Liver (tissue), 9 donors: ENCODE measurements around the gene FGR. TPM values are rescaled to one million over a fixed set of nuclear protein-coding genes. Genes with fewer than 3 reads are reported as not detected.
A peak's percentile ranks its signal among the peaks of the same experiment; 100 is the strongest.

ENCODE experiments used
- DNase-seq: peaks from one replicate; pipeline ENCODE4 v3.0.0-alpha.2; 2017; ENCODE audit warnings: low spot score
- H3K27ac ChIP-seq, 2 donors: one replicate each; pipeline ENCODE4 v1.7.0; 2013; ENCODE audit warnings: inconsistent platforms in 2 of 2, low read length in 2 of 2, control low read depth in 1 of 2, low read depth in 1 of 2, mild to moderate bottlenecking in 1 of 2
- H3K27me3 ChIP-seq, 4 donors: one replicate each; pipeline versions ENCODE4 v1.6.1 to v1.7.0; 2013; ENCODE audit warnings: low read length in 3 of 4, inconsistent platforms in 1 of 4, mild to moderate bottlenecking in 1 of 4, moderate library complexity in 1 of 4; ENCODE audit not compliant: control insufficient read depth in 4 of 4, insufficient read depth in 4 of 4
- H3K36me3 ChIP-seq, 4 donors: one replicate each; pipeline versions ENCODE4 v1.6.1 to v1.7.0; 2013; ENCODE audit warnings: low read length in 3 of 4, mild to moderate bottlenecking in 3 of 4, low read depth in 1 of 4, moderate library complexity in 1 of 4; ENCODE audit not compliant: control insufficient read depth in 4 of 4, insufficient read depth in 3 of 4
- H3K4me1 ChIP-seq, 4 donors: one replicate each; pipeline versions ENCODE4 v1.6.1 to v1.7.0; 2013; ENCODE audit warnings: low read length in 3 of 4, mild to moderate bottlenecking in 3 of 4, moderate library complexity in 1 of 4; ENCODE audit not compliant: control insufficient read depth in 4 of 4, insufficient read depth in 4 of 4
- H3K4me3 ChIP-seq, 3 donors: one replicate each; pipeline versions ENCODE4 v1.6.1 to v1.7.0; 2013; ENCODE audit warnings: low read length in 3 of 3, control low read depth in 1 of 3, low read depth in 1 of 3, mild to moderate bottlenecking in 1 of 3
- H3K9ac ChIP-seq, 2 donors: one replicate each; pipeline ENCODE4 v1.7.0; 2013; ENCODE audit warnings: low read length in 2 of 2, mild to moderate bottlenecking in 2 of 2, moderate library complexity in 2 of 2, control low read depth in 1 of 2, low read depth in 1 of 2
- H3K9me3 ChIP-seq, 4 donors: one replicate each; pipeline versions ENCODE4 v1.6.1 to v1.7.0; 2013; ENCODE audit warnings: low read length in 3 of 4; ENCODE audit not compliant: control insufficient read depth in 4 of 4
- ATF3 ChIP-seq: IDR thresholded peaks from 2 replicates; pipeline ENCODE4 v1.6.1; 2016; ENCODE audit warnings: antibody characterized with exemption
- EGR1 ChIP-seq, 2 donors: IDR thresholded peaks; 2 replicates each; pipeline ENCODE4 v1.6.1; 2016 to 2018; ENCODE audit warnings: antibody characterized with exemption in 2 of 2, low read depth in 2 of 2
- FOXA1 ChIP-seq: IDR thresholded peaks from 2 replicates; pipeline ENCODE4 v1.6.1; 2016; ENCODE audit warnings: antibody characterized with exemption
- FOXA2 ChIP-seq: IDR thresholded peaks from 2 replicates; pipeline ENCODE4 v1.6.1; 2016; ENCODE audit warnings: antibody characterized with exemption
- GABPA ChIP-seq, 2 donors: IDR thresholded peaks in 1 of 2; conservative IDR thresholded peaks in 1 of 2; 2 replicates each; pipeline ENCODE4 v1.6.1; 2016; ENCODE audit warnings: antibody characterized with exemption in 2 of 2, mild to moderate bottlenecking in 1 of 2, moderate library complexity in 1 of 2
- HNF4A ChIP-seq, 2 donors: conservative IDR thresholded peaks; 2 replicates each; pipeline ENCODE4 v1.6.1; 2016; ENCODE audit warnings: antibody characterized with exemption in 2 of 2, mild to moderate bottlenecking in 2 of 2
- HNF4G ChIP-seq: IDR thresholded peaks from 2 replicates; pipeline ENCODE4 v1.6.1; 2016; ENCODE audit warnings: antibody characterized with exemption
- JUND ChIP-seq, 2 donors: IDR thresholded peaks; 2 replicates each; pipeline ENCODE4 v1.6.1; 2016; ENCODE audit warnings: antibody characterized with exemption in 2 of 2
- MAX ChIP-seq: IDR thresholded peaks from 2 replicates; pipeline ENCODE4 v1.6.1; 2016; ENCODE audit warnings: antibody characterized with exemption
- NR2F2 ChIP-seq: IDR thresholded peaks from 2 replicates; pipeline ENCODE4 v1.6.1; 2016; ENCODE audit warnings: antibody characterized with exemption
- RAD21 ChIP-seq, 2 donors: IDR thresholded peaks; 2 replicates each; pipeline ENCODE4 v1.6.1; 2016; ENCODE audit warnings: antibody characterized with exemption in 2 of 2, mild to moderate bottlenecking in 2 of 2
- REST ChIP-seq: IDR thresholded peaks from 2 replicates; pipeline ENCODE4 v1.6.1; 2016; ENCODE audit warnings: antibody characterized with exemption, mild to moderate bottlenecking
- RXRA ChIP-seq, 2 donors: IDR thresholded peaks; 2 replicates each; pipeline ENCODE4 v1.6.1; 2017 to 2018; ENCODE audit warnings: antibody characterized with exemption in 2 of 2, mild to moderate bottlenecking in 1 of 2
- SP1 ChIP-seq: IDR thresholded peaks from 2 replicates; pipeline ENCODE4 v1.6.1; 2018; ENCODE audit warnings: antibody characterized with exemption, mild to moderate bottlenecking
- TAF1 ChIP-seq: conservative IDR thresholded peaks from 2 replicates; pipeline ENCODE4 v1.6.1; 2016; ENCODE audit warnings: antibody characterized with exemption, mild to moderate bottlenecking
- YY1 ChIP-seq: IDR thresholded peaks from 2 replicates; pipeline ENCODE4 v1.6.1; 2016; ENCODE audit warnings: antibody characterized with exemption, mild to moderate bottlenecking
- WGBS: extraction: QIAGEN DNeasy Blood & Tissue Kit; methylation state at CpG from one replicate; pipeline ENCODE4 v1.1.7; 2013; 5-methylcytosine and 5-hydroxymethylcytosine counted together
- polyA plus RNA-seq, 2 donors: library from polyadenylated mRNA; stranded (reverse) in 1 of 2; unstranded in 1 of 2; fragments of 200-250 nt in 1 of 2; fragments of >200 nt in 1 of 2; fragmentation: Nextera tagmentation in 1 of 2; extraction: Ambion mirVana in 1 of 2; gene quantifications; one replicate each; pipeline versions ENCODE4 v1.2.1 to v1.2.3, GENCODE V29; 2013 to 2015
- total RNA-seq, 2 donors: library from RNA; depleted of rRNA; stranded (reverse); fragments of >200 nt; gene quantifications; one replicate each; pipeline ENCODE4 v1.2.3, GENCODE V29; 2014
- TF ChIP-seq, protein P1 (sequence below): IDR thresholded peaks from 2 replicates; pipeline ENCODE4 v1.6.1; 2016; ENCODE audit warnings: antibody characterized with exemption
- donor health status: healthy.
- donor health status: healthy.
- donor health status: healthy.
- donor health status: healthy.
- donor health status: healthy.

The FGR gene
- total and polyA plus RNA-seq, 4 donors: 2.8 to 20.2 (median 6.2) TPM

GRCh38 chr1:27601321-27601770 lies 33.6 kb downstream of the FGR start:
- Histone ChIP-seq H3K9ac (peak overlapping the region; percentile 10 to 16), H3K9me3 (no peaks in the 10 kb centered on the region), H3K4me1 (peaks cover 12 to 56% (median 22%) of the 10 kb centered on the region in 4 donors), H3K27me3 (no peaks in the 10 kb centered on the region), H3K4me3 (peak overlapping the region in 1 of 3 donors; percentile 91), H3K36me3 (peaks cover 0 to 2% (median 0%) of the 10 kb centered on the region in 4 donors), H3K27ac (peak overlapping the region; percentile 92 to 94)
- no peak for DNase-seq
- TF ChIP-seq JUND (IDR thresholded peaks at IDR 0.05) (no peak), SP1 (no peak), HNF4G (no peak), RAD21 (IDR thresholded peaks at IDR 0.05) (no peak), GABPA (IDR thresholded peaks at IDR 0.05 in 1 of 2, conservative IDR thresholded peaks at IDR 0.05 in 1 of 2) (no peak), NR2F2 (no peak), REST (no peak), TAF1 (no peak), RXRA (IDR thresholded peaks at IDR 0.05) (no peak), ATF3 (no peak), FOXA2 (no peak)
- TF ChIP-seq, protein P1, sequence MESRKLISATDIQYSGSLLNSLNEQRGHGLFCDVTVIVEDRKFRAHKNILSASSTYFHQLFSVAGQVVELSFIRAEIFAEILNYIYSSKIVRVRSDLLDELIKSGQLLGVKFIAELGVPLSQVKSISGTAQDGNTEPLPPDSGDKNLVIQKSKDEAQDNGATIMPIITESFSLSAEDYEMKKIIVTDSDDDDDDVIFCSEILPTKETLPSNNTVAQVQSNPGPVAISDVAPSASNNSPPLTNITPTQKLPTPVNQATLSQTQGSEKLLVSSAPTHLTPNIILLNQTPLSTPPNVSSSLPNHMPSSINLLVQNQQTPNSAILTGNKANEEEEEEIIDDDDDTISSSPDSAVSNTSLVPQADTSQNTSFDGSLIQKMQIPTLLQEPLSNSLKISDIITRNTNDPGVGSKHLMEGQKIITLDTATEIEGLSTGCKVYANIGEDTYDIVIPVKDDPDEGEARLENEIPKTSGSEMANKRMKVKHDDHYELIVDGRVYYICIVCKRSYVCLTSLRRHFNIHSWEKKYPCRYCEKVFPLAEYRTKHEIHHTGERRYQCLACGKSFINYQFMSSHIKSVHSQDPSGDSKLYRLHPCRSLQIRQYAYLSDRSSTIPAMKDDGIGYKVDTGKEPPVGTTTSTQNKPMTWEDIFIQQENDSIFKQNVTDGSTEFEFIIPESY: no peak

DNA sequence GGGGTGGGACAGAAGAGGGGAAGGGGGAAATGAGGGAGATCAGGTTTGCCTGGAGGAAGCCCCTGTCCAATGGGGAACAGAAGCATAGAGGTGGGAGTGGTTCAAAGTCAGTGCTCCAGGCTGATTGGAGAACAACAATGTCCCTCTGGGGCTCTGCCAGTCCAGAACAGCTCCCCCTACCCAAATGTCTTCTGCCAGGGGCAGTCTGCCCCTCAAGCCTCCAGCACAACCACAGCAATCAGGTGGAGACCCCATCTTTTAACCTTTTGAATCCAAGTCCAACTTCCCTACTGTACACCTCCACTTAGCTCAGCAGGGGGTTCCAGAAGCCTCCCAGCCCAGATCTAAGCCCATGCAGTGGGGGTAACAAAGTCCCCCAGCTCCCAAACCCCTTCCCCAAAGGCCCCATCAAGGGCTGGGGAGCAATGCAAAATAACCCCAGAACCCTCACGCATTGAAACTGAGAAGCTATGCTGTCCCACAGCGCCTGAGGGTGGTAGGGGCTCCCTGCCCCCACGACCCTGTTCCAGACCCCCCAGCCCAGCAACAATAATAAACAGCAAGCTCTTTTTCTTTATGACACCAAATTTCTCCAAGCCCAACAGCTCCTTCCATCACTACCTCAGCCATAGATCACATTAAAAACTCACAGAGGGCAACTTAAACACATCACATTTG lies 34.3 kb downstream of the FGR start:
- no peaks in the 10 kb centered on the region for H3K9me3 ChIP-seq
- H3K27ac ChIP-seq: peak overlapping the region in 1 of 2 donors; percentile 17
- WGBS: 79% methylated on average over 3 of the region's 3 CpGs
- peaks cover 12 to 56% (median 23%) of the 10 kb centered on the region in 4 donors for H3K4me1 ChIP-seq
- no peak for DNase-seq
- H3K4me3 ChIP-seq: no peak overlapping the region
- no peak overlapping the region for H3K9ac ChIP-seq
- H3K27me3 ChIP-seq: no peaks in the 10 kb centered on the region
- H3K36me3 ChIP-seq: peaks cover 0 to 2% (median 0%) of the 10 kb centered on the region in 4 donors
- TF ChIP-seq HNF4A (conservative IDR thresholded peaks at IDR 0.05) (no peak), RXRA (IDR thresholded peaks at IDR 0.05) (no peak), NR2F2 (no peak), TAF1 (no peak), ATF3 (no peak), HNF4G (no peak), MAX (no peak), RAD21 (IDR thresholded peaks at IDR 0.05) (no peak), FOXA2 (no peak), FOXA1 (no peak), GABPA (IDR thresholded peaks at IDR 0.05 in 1 of 2, conservative IDR thresholded peaks at IDR 0.05 in 1 of 2) (no peak), JUND (IDR thresholded peaks at IDR 0.05) (no peak), SP1 (no peak), REST (no peak), EGR1 (IDR thresholded peaks at IDR 0.05; ENCODE audit: low read depth in 2 of 2) (no peak), YY1 (no peak)
- TF ChIP-seq, protein P1: no peak
